ENCODE data around the gene LZTS3.

The LZTS3 gene

GRCh38 chr20:3128275-3128984 is 44.9 kb downstream of the LZTS3 start (continued):
- TF ChIP-seq, protein P1, sequence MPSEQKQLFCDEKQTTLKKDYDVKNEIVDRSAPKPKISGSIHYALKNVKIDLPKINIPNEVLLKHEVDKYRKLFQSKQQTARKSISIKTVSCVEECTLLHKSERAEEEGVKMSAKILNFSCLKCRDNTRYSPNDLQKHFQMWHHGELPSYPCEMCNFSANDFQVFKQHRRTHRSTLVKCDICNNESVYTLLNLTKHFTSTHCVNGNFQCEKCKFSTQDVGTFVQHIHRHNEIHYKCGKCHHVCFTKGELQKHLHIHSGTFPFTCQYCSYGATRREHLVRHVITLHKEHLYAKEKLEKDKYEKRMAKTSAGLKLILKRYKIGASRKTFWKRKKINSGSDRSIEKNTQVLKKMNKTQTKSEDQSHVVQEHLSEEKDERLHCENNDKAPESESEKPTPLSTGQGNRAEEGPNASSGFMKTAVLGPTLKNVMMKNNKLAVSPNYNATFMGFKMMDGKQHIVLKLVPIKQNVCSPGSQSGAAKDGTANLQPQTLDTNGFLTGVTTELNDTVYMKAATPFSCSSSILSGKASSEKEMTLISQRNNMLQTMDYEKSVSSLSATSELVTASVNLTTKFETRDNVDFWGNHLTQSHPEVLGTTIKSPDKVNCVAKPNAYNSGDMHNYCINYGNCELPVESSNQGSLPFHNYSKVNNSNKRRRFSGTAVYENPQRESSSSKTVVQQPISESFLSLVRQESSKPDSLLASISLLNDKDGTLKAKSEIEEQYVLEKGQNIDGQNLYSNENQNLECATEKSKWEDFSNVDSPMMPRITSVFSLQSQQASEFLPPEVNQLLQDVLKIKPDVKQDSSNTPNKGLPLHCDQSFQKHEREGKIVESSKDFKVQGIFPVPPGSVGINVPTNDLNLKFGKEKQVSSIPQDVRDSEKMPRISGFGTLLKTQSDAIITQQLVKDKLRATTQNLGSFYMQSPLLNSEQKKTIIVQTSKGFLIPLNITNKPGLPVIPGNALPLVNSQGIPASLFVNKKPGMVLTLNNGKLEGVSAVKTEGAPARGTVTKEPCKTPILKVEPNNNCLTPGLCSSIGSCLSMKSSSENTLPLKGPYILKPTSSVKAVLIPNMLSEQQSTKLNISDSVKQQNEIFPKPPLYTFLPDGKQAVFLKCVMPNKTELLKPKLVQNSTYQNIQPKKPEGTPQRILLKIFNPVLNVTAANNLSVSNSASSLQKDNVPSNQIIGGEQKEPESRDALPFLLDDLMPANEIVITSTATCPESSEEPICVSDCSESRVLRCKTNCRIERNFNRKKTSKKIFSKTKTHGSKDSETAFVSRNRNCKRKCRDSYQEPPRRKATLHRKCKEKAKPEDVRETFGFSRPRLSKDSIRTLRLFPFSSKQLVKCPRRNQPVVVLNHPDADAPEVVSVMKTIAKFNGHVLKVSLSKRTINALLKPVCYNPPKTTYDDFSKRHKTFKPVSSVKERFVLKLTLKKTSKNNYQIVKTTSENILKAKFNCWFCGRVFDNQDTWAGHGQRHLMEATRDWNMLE (tag by site-specific recombination; conservative IDR thresholded peaks at IDR 0.05; ENCODE audit: low read depth) = no peak
- TF ChIP-seq ZNF670 (tag by site-specific recombination; IDR thresholded peaks at IDR 0.05; ENCODE audit: low read depth) (no peak), ZBTB1 (tag by site-specific recombination; IDR thresholded peaks at IDR 0.05) (no peak), ZBTB21 (tag by site-specific recombination; IDR thresholded peaks at IDR 0.05) (no peak), PRDM4 (tag by site-specific recombination; IDR thresholded peaks at IDR 0.05) (no peak), ZNF311 (tag by site-specific recombination; IDR thresholded peaks at IDR 0.05; ENCODE audit: borderline replicate concordance) (no peak), BCL11B (tag by site-specific recombination; IDR thresholded peaks at IDR 0.05; ENCODE audit: low read depth) (no peak), HOXA7 (CRISPR knock-in tag; IDR thresholded peaks at IDR 0.05; ENCODE audit: borderline replicate concordance) (no peak), ZNF571 (tag by site-specific recombination; IDR thresholded peaks at IDR 0.05) (no peak), ZNF350 (tag by site-specific recombination; IDR thresholded peaks at IDR 0.05) (no peak)
- TF ChIP-seq, protein P2, sequence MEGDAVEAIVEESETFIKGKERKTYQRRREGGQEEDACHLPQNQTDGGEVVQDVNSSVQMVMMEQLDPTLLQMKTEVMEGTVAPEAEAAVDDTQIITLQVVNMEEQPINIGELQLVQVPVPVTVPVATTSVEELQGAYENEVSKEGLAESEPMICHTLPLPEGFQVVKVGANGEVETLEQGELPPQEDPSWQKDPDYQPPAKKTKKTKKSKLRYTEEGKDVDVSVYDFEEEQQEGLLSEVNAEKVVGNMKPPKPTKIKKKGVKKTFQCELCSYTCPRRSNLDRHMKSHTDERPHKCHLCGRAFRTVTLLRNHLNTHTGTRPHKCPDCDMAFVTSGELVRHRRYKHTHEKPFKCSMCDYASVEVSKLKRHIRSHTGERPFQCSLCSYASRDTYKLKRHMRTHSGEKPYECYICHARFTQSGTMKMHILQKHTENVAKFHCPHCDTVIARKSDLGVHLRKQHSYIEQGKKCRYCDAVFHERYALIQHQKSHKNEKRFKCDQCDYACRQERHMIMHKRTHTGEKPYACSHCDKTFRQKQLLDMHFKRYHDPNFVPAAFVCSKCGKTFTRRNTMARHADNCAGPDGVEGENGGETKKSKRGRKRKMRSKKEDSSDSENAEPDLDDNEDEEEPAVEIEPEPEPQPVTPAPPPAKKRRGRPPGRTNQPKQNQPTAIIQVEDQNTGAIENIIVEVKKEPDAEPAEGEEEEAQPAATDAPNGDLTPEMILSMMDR (tag by site-specific recombination; IDR thresholded peaks at IDR 0.05) = no peak

GRCh38 chr20:3126527-3126859 is 46.9 kb downstream of the LZTS3 start:
- Histone ChIP-seq H3K9me3 (ENCODE audit: control insufficient read depth, insufficient read depth, low read depth, low read length) (no peaks in the 10 kb centered on the region), H3K4me3 (ENCODE audit: low read depth, low read length) (no peak overlapping the region), H3K36me3 (ENCODE audit: control insufficient read depth in 2 of 2, insufficient read depth in 1 of 2, low read length in 2 of 2) (peaks cover 5 to 17% of the 10 kb centered on the region in 2 experiments; a peak in 2 of 3 replicates), H3K27ac (ENCODE audit: extremely low read depth, low read depth, low read length) (no peak overlapping the region), H3K4me1 (ENCODE audit: control insufficient read depth, insufficient read depth, low read length) (peaks cover 4% of the 10 kb centered on the region; the same call in 1 of the 2 replicates)
- CTCF ChIA-PET = no interaction called here
- TF ChIP-seq ZNF366 (tag by site-specific recombination; conservative IDR thresholded peaks at IDR 0.05) (peak; percentile 78), ZNF423 (tag by site-specific recombination; IDR thresholded peaks at IDR 0.05) (no peak)
- POLR2A ChIA-PET = no interaction called here
